Astrocyte of the hippocampus (primary cell): ENCODE data around the gene FAM181A.

Source experiments
- DNase-seq: peaks from one replicate; pipeline ENCODE4 v3.0.0; 2011; ENCODE audit warnings: low read depth, low spot score

Gene FAM181A

DNA sequence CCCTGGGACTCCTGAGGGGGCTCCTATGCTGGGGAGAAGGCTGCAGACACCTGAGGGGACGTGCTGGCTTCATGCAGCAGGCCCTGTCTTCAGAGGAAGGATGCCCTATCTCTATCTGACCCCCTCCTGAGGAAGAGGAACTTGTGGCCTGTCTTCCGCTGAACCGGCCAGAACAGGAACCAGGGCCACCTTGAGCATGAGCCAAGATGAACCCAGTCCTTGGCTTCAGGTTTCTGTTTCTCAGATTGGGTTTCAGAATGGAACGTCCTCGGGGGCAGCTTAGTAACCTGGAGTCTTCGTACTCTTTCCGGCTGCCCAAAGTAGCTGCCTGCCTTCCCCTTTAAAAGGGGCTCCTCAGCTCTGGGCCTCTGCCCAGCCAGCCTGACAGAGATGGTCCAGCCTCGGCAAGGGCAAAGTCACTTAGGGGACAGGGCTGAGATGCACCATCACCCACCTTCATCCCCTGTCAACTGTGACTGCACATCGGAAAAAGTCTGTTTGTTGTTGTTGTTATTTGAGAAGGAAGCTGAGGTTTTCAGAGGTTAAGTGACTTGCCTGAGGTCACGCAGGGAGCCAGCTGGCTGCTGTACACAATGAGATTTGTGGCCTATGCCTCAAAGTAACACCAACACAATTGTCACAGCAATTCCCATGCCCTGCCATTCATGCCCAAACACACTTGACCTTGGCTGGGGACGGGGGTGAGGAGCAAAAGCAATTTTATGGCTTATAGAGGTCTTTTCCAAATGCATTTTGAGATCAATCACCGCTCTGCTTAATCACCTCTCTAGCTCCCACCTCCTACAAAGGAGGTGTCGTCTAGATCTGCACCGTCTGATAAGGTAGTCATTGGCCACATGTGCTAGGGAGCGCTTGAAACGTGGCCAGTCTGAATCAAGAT is 35.8 kb downstream of the FAM181A start:
- no peak for DNase-seq

DNA sequence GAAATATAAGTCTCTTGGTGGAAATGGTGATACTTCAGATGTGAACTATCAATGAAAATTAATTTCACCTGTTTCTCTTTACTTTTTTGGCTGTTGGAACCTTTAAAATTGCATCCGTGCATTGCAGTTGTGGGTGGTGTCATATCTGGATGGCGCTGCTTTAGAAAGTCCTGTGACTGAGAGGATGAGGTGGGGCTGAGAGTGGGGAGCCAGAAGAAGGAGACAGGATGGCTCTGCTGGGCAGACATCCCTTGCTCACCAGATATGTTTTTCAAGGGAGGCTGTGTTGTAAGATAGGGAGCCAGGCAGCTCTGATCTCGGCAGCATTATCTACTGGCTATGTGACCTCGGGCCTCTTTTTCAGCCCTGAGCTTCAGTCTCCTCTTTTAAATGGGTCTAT is 36.5 kb downstream of the FAM181A start:
- DNase-seq: no peak

DNA sequence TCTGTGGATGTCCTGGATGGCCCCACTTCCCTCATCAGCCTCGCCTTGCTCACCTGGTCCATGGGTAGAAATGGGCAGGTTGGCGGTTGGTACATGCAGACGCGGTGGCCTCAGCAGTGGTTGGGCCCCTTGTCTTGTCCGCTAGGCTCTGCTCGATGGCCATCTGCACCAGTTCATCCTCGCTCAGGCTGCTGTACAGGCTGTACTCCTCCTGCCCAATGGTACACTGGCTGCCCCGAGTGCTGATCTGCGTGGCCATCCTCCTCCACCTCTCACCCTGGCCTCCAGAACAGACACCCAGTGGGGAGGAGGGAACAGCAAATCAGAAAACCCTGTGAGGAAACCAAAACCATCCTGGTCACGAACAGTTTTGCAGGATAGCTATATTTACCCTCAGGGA is 37.1 kb downstream of the FAM181A start:
- DNase-seq: no peak

DNA sequence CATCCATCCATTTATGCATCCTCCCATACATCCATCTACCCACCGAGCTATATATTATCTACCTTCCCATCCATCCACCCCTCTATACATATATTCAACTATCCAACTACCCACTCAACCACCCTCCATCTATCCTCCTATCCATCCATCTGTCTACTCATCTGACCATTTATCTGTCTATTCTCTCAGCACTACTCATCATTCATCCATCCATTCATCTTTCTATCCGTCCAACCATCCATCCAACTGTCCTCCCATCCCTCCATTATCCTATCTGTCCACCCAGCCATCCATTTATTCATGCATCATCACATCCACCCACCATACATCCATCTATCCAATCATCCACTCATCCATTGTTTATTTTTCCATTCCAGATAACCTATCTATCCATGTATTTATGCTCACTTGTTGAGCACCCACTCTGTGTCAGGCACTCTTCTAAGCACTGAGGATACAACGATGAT is 37.7 kb downstream of the FAM181A start:
- DNase-seq: no peak

DNA sequence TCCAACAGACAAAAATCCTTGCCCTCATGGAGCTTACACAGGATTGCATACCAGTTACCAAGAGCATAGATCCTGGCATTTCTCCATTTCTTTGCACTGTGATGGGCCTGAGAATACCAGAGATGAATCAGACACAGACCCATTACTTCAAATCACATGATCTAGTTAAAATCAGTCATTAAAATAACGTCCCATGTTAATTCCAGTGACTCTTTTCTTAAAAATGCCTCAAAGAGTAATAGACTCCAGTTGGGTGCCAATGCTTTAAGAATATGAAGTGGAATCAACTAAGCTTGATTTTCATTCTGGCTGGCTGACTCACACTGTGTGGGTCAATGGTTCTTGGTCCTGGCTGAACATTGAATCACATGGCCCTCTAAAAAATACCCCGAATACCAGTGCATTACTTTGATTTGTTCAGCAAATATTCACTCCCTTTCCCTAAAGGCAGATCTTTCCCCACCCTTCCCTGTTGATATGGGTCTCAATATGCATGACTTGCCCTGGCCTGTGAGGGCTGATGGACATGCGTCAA is 38.2 kb downstream of the FAM181A start:
- peak; percentile 92 for DNase-seq

DNA sequence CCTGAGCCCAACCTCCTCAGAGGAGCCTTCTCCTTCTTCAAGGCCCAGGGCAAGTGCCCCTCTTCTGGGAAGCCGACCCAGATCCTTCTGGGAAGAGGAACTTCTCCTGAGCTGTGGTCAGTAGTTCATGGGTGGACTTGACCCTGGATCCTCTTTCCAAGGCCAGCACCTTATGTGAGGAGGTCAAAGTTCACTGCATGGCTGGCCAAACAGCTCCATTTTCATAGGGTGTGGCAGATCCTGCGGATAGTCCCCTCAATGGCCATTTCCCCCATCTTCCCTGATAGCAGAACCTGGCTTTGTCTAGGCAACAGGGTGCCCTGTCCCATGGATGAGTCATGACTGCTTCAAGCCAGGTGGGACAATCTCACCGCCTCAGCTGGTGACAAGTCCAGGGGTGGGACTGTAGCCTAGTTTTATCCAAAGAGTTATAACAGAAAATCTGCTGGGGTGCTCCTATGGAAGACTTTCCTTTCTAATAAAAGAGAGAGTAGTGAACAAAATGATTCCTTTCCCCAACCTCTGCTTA is 38.9 kb downstream of the FAM181A start:
- DNase-seq: no peak

DNA sequence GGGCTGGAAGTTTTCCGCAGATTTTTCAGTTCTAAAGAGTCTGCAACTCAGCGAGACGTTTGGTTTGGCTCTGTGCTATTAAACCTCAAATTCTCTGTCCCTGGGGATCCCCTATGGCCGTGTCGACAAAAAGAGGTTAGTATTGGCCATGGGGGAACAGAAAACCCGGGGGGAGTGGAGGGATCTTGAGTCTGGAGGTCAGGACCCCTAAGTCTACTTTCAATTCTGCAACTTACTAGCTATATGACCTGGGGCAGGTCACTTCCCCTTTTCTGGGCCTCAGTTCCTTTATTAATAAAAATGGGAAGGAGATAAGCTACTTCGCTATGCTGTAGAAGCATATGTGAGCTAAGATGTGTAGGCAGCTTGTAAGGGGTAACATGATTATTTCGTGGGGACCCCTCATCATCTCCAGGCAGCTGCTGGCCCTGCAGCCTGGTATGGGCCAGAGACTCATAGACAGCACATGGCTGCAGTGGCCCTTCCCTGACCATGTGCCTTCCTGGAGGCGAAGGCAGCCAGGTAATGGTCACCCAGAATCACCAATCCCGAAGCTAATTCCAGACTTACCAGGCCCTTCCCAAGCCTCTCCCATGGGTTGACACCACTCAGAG is 40.6 kb downstream of the FAM181A start:
- no peak for DNase-seq

DNA sequence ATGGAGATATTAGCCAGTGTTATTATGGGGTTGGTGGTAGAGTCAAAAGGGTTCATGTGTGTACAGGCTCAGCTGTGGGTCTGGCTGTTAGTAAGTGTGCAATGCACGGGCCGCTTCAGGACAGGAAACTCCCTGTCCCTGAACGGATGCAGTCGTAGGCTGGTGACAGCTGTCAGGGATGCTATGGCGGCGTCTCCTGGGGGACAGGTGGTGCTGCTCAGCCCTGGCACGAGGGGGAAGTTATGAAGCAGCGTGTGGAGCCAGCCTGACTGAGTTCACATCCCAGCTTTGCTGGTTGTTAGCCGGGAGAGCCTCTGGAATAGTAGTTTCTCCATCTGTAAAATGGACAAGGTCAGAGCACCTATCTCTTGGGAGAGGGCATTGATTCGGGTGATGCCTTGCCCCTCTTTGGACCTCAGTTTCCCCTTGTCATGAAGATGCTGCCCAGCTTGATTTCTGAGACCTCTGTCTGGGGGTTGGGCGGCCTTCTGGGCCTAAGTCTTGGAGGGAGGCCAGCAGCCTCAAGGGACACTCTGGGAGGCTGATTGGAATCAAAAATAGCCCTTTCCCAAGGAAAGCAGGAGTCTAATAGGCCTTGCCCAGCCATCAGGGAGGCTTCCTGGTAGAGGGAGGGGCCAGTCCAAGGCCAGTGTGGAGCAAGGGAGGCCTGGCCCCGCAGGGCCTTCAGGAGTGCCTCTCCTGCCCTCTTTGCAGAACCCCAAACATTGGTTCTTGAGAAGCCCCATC is 42.1 kb downstream of the FAM181A start:
- no peak for DNase-seq

DNA sequence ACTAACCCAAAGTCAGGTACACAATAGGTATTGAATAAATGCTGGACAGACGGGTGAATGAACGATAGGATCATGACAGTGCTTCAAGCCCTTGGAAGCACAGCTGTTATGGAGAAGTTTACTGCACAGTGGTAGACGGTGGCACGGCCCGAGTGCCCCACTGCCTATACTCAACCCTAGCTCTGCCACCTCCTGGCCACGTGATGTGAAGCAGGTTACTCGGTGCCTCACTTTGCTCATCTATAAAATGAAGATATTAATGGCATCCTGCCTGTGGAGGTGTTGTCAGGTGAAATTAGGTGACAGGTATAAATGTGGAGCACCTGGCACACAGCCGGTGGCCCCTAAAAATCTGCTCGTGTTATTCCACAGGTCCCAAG is 43.4 kb downstream of the FAM181A start:
- no peak for DNase-seq

DNA sequence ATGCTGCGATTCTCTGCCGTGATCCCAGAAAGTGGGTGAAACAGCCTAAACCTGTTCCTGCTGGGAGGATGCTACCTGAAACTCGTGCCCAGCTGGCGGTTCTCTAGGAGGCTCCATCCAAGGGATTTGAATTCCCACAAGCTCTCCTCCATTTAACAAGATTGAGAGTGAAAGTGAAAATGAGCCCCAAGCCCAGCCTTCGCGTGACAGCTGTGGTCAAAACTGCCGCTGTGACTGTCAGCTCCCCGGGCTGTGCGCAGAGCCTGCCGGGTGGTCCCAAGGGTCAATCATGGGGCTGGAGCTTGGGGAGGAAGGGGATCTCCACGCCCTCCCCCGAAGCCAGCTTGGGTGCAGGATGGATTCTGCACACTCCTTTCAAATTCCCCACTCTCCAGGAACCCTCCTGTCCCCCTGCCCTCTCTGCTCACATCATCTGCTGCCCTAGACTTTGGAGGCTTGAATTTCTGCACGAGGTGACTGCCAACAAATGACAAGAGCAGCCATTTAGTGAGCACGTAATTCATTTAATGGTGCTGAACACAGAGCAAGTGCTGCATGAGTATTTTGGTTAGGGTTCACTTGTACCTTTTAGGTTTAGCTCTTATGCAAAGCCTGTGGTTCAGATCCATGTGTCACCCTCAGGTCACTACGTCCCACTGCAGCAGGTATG is 44.0 kb downstream of the FAM181A start:
- no peak for DNase-seq

DNA sequence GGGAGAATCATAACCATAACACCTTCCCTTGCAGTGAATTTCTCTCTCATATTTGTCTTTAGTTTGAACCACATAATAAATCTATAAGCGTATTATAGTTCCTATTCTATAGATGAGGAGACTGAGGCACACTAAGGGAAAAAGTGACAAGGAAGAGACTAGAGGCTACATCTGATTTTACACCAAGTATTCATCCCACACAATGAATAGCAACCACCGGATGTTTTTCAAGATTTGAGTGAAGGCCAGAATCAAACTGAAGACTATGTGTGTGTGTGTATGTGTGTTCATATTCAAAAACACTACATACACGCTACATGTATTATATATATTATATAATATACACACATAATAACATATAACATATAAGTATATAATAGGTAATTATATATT is 44.5 kb downstream of the FAM181A start:
- DNase-seq: no peak

DNA sequence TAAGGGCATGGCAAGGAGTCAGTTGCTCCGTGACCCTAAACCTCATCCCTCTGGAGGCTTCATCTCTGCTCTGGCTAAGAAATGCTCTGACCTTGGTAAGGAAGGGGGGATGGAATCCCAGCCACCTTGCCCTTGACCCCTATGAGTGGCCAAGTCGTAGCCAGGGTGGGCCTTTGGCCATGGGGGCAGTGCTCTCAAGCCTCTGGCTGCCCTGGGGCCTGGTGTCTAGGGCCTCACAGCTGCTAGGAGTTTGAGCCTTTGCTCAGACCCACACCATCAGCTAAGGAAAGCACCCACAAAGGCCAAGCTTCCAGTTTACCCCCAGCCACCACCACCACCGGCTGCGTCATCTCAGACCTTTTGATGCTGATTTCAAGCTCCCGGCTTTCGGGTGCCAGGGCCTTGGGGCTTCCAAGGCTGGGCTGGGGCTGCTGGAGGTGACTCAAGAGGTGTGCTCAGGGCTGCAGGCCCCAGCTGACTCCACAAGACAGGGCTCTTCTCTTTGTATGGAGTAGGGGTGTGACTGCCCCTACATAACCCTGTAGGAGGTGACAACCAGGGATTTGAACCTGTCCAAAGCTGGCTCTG is 45.6 kb downstream of the FAM181A start:
- DNase-seq: no peak

DNA sequence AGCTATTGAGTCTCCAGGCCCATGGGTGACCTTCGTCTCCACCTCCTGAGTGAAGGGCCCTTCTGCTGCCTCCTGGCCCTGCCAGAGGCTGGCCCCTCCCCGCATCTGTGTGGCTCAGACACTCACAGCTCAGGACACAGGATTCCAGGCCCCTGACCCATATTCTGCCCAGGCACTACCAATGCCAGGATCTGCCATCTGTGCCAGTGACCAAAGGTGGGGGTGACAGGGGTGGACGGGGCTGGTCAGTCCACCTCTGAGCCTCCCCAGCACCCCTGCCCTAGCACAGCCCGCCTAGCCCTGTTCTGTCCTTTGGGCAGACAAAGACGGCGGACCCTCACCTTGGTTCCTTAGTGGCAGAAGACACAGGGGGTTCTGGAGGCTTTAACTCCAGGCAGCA is 46.5 kb downstream of the FAM181A start:
- DNase-seq: no peak

DNA sequence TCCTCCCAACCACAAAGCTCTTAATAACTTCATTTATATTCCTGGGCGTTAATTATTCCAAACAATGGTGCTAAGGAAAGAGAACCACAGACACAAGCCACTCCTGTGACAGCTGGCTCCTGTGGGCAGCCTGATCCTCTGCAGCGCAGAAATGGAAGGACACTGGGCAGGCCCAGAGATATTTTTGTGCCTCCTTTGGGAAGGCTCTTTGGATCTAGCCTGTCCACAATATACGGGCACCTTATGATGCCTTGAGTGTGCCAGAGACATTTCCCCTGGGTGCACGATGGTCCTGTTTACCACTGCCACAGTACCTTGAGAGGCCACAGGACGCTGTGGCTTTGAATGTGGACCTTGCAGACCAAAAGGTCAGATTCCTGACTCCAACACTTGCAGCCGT is 47.2 kb downstream of the FAM181A start:
- DNase-seq: no peak

DNA sequence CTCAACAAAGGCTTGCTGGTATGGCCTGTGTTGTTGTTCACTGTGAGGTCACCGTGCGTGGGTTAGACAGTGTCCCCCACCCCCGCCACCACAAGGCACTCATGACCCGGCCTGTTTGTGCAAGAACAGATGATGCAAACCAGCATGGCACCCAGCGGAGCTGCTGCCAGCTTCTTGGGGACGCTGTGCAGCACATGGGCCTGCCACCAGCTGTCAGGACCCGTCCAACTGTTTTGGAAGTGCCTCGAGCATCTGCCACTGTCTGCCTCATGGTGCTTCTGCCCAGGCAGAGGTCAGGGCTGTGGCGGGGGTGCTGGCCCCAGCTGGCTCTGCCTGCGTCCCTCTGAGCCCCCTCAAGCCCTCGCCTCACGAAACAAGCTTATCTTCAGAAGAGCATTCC is 47.7 kb downstream of the FAM181A start:
- no peak for DNase-seq

DNA sequence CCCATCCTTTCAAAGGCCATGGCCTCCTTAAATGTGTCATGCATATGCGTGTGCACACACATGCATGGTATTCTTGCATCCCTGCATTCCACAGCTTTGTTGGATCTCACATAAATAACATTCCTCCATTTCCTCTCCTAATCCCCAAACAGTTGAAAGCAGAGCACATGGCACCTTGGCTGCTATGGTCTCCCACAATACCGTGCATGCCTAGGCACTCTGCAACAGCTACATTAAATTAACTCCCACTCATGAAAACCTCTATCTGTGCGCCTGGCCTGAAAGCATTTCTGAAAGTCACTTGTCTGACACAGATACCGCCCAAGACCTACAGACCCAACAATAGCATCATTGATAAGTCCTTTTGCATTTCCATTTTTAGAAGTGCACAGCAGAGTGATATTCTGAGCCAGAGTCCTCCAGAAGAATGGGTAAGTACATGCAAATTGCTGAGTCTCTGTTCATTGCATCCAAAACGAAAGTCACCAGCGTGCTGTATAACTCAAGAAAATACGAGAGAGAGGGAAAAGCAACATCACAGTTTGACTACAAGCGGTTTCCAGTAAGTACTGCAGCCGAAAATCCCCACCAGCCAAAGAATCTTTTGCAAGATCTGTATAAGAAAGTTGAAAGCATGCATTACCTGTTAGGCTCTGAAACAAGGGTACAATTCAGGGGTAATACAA is 48.8 kb downstream of the FAM181A start:
- no peak for DNase-seq

DNA sequence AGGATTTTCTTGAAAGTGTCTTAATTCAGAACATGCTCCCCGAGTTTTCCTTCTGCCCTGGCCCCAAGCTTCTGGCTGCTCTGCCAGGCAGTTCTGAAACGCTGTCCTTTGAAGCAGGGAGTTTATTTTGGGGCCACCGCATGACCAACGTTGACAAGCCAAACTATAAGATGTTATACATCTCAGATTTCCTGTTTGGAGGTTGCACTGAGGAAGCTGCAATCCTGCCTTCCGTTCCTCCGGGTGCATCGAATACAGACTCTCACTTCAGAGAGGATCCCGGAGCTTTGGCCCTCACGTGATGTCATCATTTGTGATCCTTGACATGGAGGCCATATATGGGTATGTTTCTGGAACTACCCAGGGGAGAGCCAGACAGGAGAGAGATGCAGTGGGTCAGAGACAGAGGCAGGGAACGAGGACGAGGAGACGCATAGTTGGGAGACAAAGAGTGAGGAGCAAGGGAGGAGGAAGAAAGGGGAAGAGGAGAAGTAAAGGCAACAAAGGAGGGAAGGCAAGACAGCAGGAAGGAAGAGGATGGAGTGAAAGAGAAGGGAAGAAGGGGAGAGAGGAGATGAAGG is 49.4 kb downstream of the FAM181A start, which contains the start of gene ASB2:
Gene ASB2, minus strand, starts transcription at position 94 of the 581 bp plus-strand sequence. CDS start 12,031 bp downstream, outside the sequence.
- no peak for DNase-seq

DNA sequence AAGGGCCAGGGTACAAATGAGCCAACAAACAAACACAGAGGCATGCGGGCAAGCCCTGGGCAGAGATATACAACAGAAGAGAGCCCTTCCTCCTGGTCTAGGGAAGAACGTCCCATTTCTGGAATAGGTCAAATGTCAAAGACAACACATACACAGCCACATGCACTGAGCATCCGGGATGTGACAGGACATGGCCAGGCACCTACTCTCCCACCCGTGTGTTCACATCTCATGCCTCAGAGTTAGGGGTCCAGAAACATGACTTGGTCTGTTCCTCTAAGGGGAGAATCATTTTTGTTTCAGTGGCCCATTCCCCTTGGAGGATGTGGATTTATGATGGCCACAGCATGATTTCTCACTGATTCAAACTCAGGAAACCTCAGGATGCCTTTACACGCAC is 50.0 kb downstream of the FAM181A start:
- DNase-seq: no peak

DNA sequence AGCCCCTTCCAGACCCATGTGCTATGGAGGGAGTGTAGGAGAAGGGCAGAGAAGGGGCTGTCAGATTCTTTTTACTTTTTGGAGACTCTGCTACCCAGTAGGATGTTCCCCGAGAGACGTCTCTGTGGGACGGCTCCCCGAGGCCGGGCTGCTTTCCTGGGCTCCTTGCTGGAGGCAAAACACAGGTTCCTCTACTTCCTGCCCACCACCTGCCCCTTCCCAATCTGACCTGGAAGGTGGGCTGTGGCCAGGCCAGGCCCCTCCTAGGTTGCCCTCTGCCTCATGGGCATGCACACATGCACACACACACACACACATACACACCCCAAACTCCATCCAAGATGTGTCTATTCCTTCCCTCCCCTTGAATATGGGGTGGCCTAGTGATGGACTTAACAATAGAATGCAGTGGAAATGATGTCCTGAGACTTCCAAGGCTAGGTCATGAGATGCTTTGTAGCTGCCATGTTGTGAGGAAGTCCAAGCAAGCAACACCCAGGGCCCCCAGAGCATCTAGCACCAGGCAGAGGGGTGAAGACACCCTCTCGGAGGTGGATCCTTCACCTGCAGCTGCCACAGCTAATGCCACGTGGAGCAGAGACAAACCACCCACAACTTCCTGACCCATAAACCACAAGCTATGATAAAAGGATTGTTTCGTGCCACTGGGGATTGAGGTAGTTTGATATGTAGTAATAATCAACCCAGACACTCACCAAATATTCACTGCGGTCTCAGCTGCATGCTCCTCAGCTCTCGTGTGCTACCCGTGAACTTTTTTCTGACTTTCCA is 50.8 kb downstream of the FAM181A start:
- DNase-seq: no peak
